Subcutaneous abdominal adipose tissue (tissue), 5 donors: ENCODE measurements around the gene TBCD.

Experiments used
- H3K27ac ChIP-seq: one replicate; pipeline ENCODE4 v1.7.0; 2013; ENCODE audit warnings: low read depth, mild to moderate bottlenecking, inconsistent platforms, low read length, moderate library complexity
- H3K27me3 ChIP-seq, 5 donors: one replicate each; pipeline ENCODE4 v1.7.0; 2013; ENCODE audit warnings: low read length in 5 of 5, inconsistent platforms in 1 of 5; ENCODE audit not compliant: control insufficient read depth in 5 of 5, insufficient read depth in 4 of 5
- H3K36me3 ChIP-seq, 5 donors: one replicate each; pipeline ENCODE4 v1.7.0; 2013; ENCODE audit warnings: low read length in 5 of 5; ENCODE audit not compliant: control insufficient read depth in 5 of 5, insufficient read depth in 5 of 5
- H3K4me1 ChIP-seq, 5 donors: one replicate each; pipeline ENCODE4 v1.7.0; 2013; ENCODE audit warnings: low read length in 5 of 5, mild to moderate bottlenecking in 3 of 5, moderate library complexity in 1 of 5; ENCODE audit not compliant: control insufficient read depth in 5 of 5, insufficient read depth in 5 of 5
- H3K4me3 ChIP-seq, 5 donors: one replicate each; pipeline ENCODE4 v1.7.0; 2013; ENCODE audit warnings: low read length in 5 of 5, low read depth in 1 of 5
- H3K9ac ChIP-seq, 5 donors: one replicate each; pipeline ENCODE4 v1.7.0; 2013; ENCODE audit warnings: low read length in 5 of 5, mild to moderate bottlenecking in 4 of 5, moderate library complexity in 3 of 5
- H3K9me3 ChIP-seq, 5 donors: one replicate each; pipeline ENCODE4 v1.7.0; 2013; ENCODE audit warnings: low read length in 5 of 5; ENCODE audit not compliant: control insufficient read depth in 5 of 5
- donor health status: healthy.
- donor health status: healthy.
- donor health status: healthy.
- donor health status: healthy.
- donor health status: healthy.

The TBCD gene

GRCh38 chr17:82801377-82801970 lies 49.6 kb downstream of the TBCD start:
- H3K4me3 ChIP-seq = no peak overlapping the region
- H3K36me3 ChIP-seq = peaks cover 0 to 39% (median 20%) of the 10 kb centered on the region in 5 donors
- H3K9ac ChIP-seq = no peak overlapping the region
- peaks cover 0 to 4% (median 0%) of the 10 kb centered on the region in 5 donors for H3K9me3 ChIP-seq
- no peak overlapping the region for H3K27ac ChIP-seq
- H3K4me1 ChIP-seq = peaks cover 12 to 24% (median 16%) of the 10 kb centered on the region in 5 donors
- H3K27me3 ChIP-seq = no peaks in the 10 kb centered on the region

GRCh38 chr17:82802075-82802780 lies 50.4 kb downstream of the TBCD start:
- Histone ChIP-seq H3K4me3 (peak overlapping the region in 3 of 5 donors; percentile 25 to 43 (median 28)), H3K9ac (no peak overlapping the region), H3K27ac (no peak overlapping the region), H3K36me3 (peaks cover 0 to 45% (median 20%) of the 10 kb centered on the region in 5 donors), H3K27me3 (no peaks in the 10 kb centered on the region), H3K9me3 (peaks cover 0 to 4% (median 0%) of the 10 kb centered on the region in 5 donors), H3K4me1 (peaks cover 12 to 32% (median 23%) of the 10 kb centered on the region in 5 donors)

- Histone ChIP-seq H3K27ac (no peak overlapping the region), H3K4me1 (peaks cover 12 to 41% (median 23%) of the 10 kb centered on the region in 5 donors), H3K9ac (no peak overlapping the region), H3K9me3 (peaks cover 0 to 4% (median 0%) of the 10 kb centered on the region in 5 donors), H3K36me3 (peaks cover 0 to 55% (median 25%) of the 10 kb centered on the region in 5 donors), H3K27me3 (no peaks in the 10 kb centered on the region), H3K4me3 (no peak overlapping the region)
Observed at GRCh38 chr17:82803185-82803584, 51.3 kb downstream of the TBCD start.

- no peak overlapping the region for H3K4me3 ChIP-seq
Observed at GRCh38 chr17:82803606-82804005, 51.7 kb downstream of the TBCD start.

GRCh38 chr17:82804442-82805191 lies 52.8 kb downstream of the TBCD start:
- H3K27ac ChIP-seq = peak overlapping the region; percentile 41

More at GRCh38 chr17:82803606-82804005, 51.7 kb downstream of the TBCD start:
- Histone ChIP-seq H3K27ac (no peak overlapping the region), H3K36me3 (peaks cover 0 to 52% (median 25%) of the 10 kb centered on the region in 5 donors), H3K9me3 (peaks cover 0 to 4% (median 0%) of the 10 kb centered on the region in 5 donors), H3K9ac (no peak overlapping the region), H3K27me3 (no peaks in the 10 kb centered on the region), H3K4me1 (peaks cover 12 to 41% (median 23%) of the 10 kb centered on the region in 5 donors)

GRCh38 chr17:82805254-82805653 lies 53.4 kb downstream of the TBCD start:
- Histone ChIP-seq H3K4me1 (peaks cover 12 to 41% (median 23%) of the 10 kb centered on the region in 5 donors), H3K27me3 (no peaks in the 10 kb centered on the region), H3K9me3 (peaks cover 0 to 4% (median 0%) of the 10 kb centered on the region in 5 donors), H3K9ac (no peak overlapping the region), H3K27ac (peak overlapping the region; percentile 41), H3K4me3 (peak overlapping the region in 1 of 5 donors; percentile 13), H3K36me3 (peaks cover 0 to 52% (median 30%) of the 10 kb centered on the region in 5 donors)

More at GRCh38 chr17:82804442-82805191, 52.8 kb downstream of the TBCD start:
- peaks cover 0 to 4% (median 0%) of the 10 kb centered on the region in 5 donors for H3K9me3 ChIP-seq
- peaks cover 12 to 41% (median 23%) of the 10 kb centered on the region in 5 donors for H3K4me1 ChIP-seq
- no peak overlapping the region for H3K9ac ChIP-seq
- peaks cover 0 to 51% (median 28%) of the 10 kb centered on the region in 5 donors for H3K36me3 ChIP-seq
- H3K27me3 ChIP-seq = no peaks in the 10 kb centered on the region
- H3K4me3 ChIP-seq = peak overlapping the region in 1 of 5 donors; percentile 13

GRCh38 chr17:82805823-82806222 lies 54.0 kb downstream of the TBCD start:
- Histone ChIP-seq H3K27ac (no peak overlapping the region), H3K9ac (no peak overlapping the region), H3K4me1 (peaks cover 12 to 41% (median 23%) of the 10 kb centered on the region in 5 donors), H3K27me3 (no peaks in the 10 kb centered on the region), H3K4me3 (no peak overlapping the region), H3K9me3 (peaks cover 0 to 4% (median 0%) of the 10 kb centered on the region in 5 donors), H3K36me3 (peaks cover 0 to 52% (median 30%) of the 10 kb centered on the region in 5 donors)

GRCh38 chr17:82806645-82807044 lies 54.8 kb downstream of the TBCD start:
- Histone ChIP-seq H3K4me1 (peaks cover 12 to 41% (median 23%) of the 10 kb centered on the region in 5 donors), H3K4me3 (no peak overlapping the region), H3K27me3 (no peaks in the 10 kb centered on the region), H3K9me3 (peaks cover 0 to under 1% (median 0%) of the 10 kb centered on the region in 5 donors), H3K9ac (no peak overlapping the region), H3K27ac (no peak overlapping the region), H3K36me3 (peaks cover 0 to 54% (median 32%) of the 10 kb centered on the region in 5 donors)

- peaks cover 12 to 41% (median 23%) of the 10 kb centered on the region in 5 donors for H3K4me1 ChIP-seq
- H3K4me3 ChIP-seq = no peak overlapping the region
- no peaks in the 10 kb centered on the region for H3K27me3 ChIP-seq
- no peak overlapping the region for H3K27ac ChIP-seq
- peaks cover 0 to 56% (median 34%) of the 10 kb centered on the region in 5 donors for H3K36me3 ChIP-seq
- no peaks in the 10 kb centered on the region for H3K9me3 ChIP-seq
- no peak overlapping the region for H3K9ac ChIP-seq
Observed at GRCh38 chr17:82807101-82807500, 55.2 kb downstream of the TBCD start.
